GM12891 (cell line): ENCODE measurements around the gene MPP3.

Source experiments
- PAX5 ChIP-seq: IDR thresholded peaks from 2 replicates; pipeline ENCODE4 v1.6.1; 2011; ENCODE audit warnings: low read length, moderate library complexity, mild to moderate bottlenecking; ENCODE audit not compliant: insufficient read depth, severe bottlenecking
- POLR2A ChIP-seq: IDR thresholded peaks from 2 replicates; pipeline ENCODE4 v1.6.1; 2011; ENCODE audit warnings: low read depth, low read length, control low read depth
- POLR2AphosphoS5 ChIP-seq: IDR thresholded peaks from 2 replicates; pipeline ENCODE4 v1.6.1; 2011; ENCODE audit warnings: low read depth, low read length, control low read depth
- POU2F2 ChIP-seq: IDR thresholded peaks from 2 replicates; pipeline ENCODE4 v1.6.1; 2011; ENCODE audit warnings: low read depth, mild to moderate bottlenecking, control low read depth, low read length, moderate library complexity
- TAF1 ChIP-seq: IDR thresholded peaks from 2 replicates; pipeline ENCODE4 v1.6.1; 2011; ENCODE audit warnings: low read depth, low read length, control low read depth

GRCh38 chr17:43772877-43773648, 59.9 kb downstream of the MPP3 start:
- no peak for TF ChIP-seq POLR2A
- TF ChIP-seq POLR2AphosphoS5, result no peak
- TF ChIP-seq POU2F2, result no peak
- TF ChIP-seq TAF1, result no peak
- no peak for TF ChIP-seq PAX5
